ENCODE measurements around the gene LRRFIP2. TPM values are rescaled to one million over a fixed set of nuclear protein-coding genes. Genes with fewer than 3 reads are reported as not detected.

LRRFIP2 gene
- total RNA-seq, 1 donor from 2014 or later = 33.9 TPM

DNA sequence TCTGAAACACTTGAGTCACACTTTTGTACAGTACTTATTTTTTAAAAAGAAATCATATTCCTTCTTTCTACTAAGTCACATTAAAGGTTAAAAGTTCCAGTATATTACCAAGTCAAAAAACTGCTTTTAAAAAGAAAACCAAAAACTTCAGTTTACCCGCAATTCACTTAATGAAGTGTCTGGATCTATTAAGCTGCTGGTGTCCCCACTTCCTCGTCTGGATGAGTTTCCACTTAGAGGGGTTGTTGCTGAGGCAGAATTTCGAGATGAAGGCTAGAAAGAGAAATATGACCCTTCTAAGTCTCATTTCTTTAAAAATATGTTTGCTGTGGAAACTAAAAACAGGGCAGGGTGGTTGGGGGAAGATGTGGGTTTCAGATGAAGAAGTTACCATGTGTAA, 79.7 kb downstream of the LRRFIP2 start:
- Histone ChIP-seq H3K4me1 (ENCODE audit: control insufficient read depth in 3 of 3, insufficient read depth in 3 of 3, low read length in 3 of 3) (no peaks in the 10 kb centered on the region), H3K9ac (ENCODE audit: low read depth in 1 of 3, low read length in 3 of 3) (no peak overlapping the region), H3K27ac (ENCODE audit: low read depth, low read length) (no peak overlapping the region), H3K27me3 (ENCODE audit: control insufficient read depth in 3 of 3, insufficient read depth in 3 of 3, low read length in 3 of 3) (no peaks in the 10 kb centered on the region), H3K9me3 (ENCODE audit: control insufficient read depth in 3 of 3, low read length in 3 of 3) (no peaks in the 10 kb centered on the region), H3K36me3 (ENCODE audit: control insufficient read depth in 3 of 3, insufficient read depth in 3 of 3, low read length in 3 of 3) (peaks cover 2 to 19% (median 19%) of the 10 kb centered on the region in 3 donors), H3K4me3 (ENCODE audit: low read length in 3 of 3) (no peak overlapping the region)

- Histone ChIP-seq H3K27ac (ENCODE audit: low read depth, low read length) (no peak overlapping the region), H3K9ac (ENCODE audit: low read depth in 1 of 3, low read length in 3 of 3) (no peak overlapping the region), H3K36me3 (ENCODE audit: control insufficient read depth in 3 of 3, insufficient read depth in 3 of 3, low read length in 3 of 3) (peaks cover 2 to 19% (median 19%) of the 10 kb centered on the region in 3 donors), H3K4me1 (ENCODE audit: control insufficient read depth in 3 of 3, insufficient read depth in 3 of 3, low read length in 3 of 3) (no peaks in the 10 kb centered on the region), H3K27me3 (ENCODE audit: control insufficient read depth in 3 of 3, insufficient read depth in 3 of 3, low read length in 3 of 3) (no peaks in the 10 kb centered on the region), H3K9me3 (ENCODE audit: control insufficient read depth in 3 of 3, low read length in 3 of 3) (no peaks in the 10 kb centered on the region), H3K4me3 (ENCODE audit: low read length in 3 of 3) (no peak overlapping the region)
These were observed 80.9 kb downstream of the LRRFIP2 start for GRCh38 chr3:37093481-37093880.

- no peaks in the 10 kb centered on the region for H3K4me1 ChIP-seq (ENCODE audit: control insufficient read depth in 3 of 3, insufficient read depth in 3 of 3, low read length in 3 of 3)
- H3K9me3 ChIP-seq (ENCODE audit: control insufficient read depth in 3 of 3, low read length in 3 of 3) = no peaks in the 10 kb centered on the region
- H3K36me3 ChIP-seq (ENCODE audit: control insufficient read depth in 3 of 3, insufficient read depth in 3 of 3, low read length in 3 of 3) = peaks cover 2 to 24% (median 19%) of the 10 kb centered on the region in 3 donors
- no peaks in the 10 kb centered on the region for H3K27me3 ChIP-seq (ENCODE audit: control insufficient read depth in 3 of 3, insufficient read depth in 3 of 3, low read length in 3 of 3)
- no peak overlapping the region for H3K9ac ChIP-seq (ENCODE audit: low read depth in 1 of 3, low read length in 3 of 3)
- H3K4me3 ChIP-seq (ENCODE audit: low read length in 3 of 3) = no peak overlapping the region
- H3K27ac ChIP-seq (ENCODE audit: low read depth, low read length) = no peak overlapping the region
These were observed 81.9 kb downstream of the LRRFIP2 start for GRCh38 chr3:37092484-37092883.

DNA sequence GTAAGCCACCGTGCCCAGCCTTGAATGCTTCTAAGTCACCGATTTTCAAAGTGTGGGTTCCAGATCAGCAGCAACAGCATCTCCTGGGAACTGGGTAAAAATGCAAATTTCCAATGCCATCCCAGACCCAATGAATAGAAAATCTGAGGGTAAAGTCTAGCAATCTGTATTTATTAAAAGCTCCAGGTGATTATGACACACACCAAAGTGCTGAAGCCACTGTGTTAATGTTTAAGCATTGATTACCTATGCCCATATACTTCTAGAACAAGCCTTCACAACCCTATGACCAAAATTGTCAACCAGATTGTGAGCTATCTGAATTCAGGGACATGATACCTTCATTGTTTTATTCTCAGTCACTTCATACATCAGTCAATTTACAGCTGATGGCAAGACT, 86.5 kb downstream of the LRRFIP2 start:
- H3K9ac ChIP-seq (ENCODE audit: low read depth in 1 of 3, low read length in 3 of 3) = no peak overlapping the region
- H3K36me3 ChIP-seq (ENCODE audit: control insufficient read depth in 3 of 3, insufficient read depth in 3 of 3, low read length in 3 of 3) = peaks cover 2 to 31% (median 19%) of the 10 kb centered on the region in 3 donors
- H3K27ac ChIP-seq (ENCODE audit: low read depth, low read length) = no peak overlapping the region
- H3K4me3 ChIP-seq (ENCODE audit: low read length in 3 of 3) = no peak overlapping the region
- no peaks in the 10 kb centered on the region for H3K27me3 ChIP-seq (ENCODE audit: control insufficient read depth in 3 of 3, insufficient read depth in 3 of 3, low read length in 3 of 3)
- H3K4me1 ChIP-seq (ENCODE audit: control insufficient read depth in 3 of 3, insufficient read depth in 3 of 3, low read length in 3 of 3) = no peaks in the 10 kb centered on the region
- H3K9me3 ChIP-seq (ENCODE audit: control insufficient read depth in 3 of 3, low read length in 3 of 3) = no peaks in the 10 kb centered on the region

GRCh38 chr3:37086918-37087317, 87.5 kb downstream of the LRRFIP2 start:
- Histone ChIP-seq H3K4me3 (ENCODE audit: low read length in 3 of 3) (no peak overlapping the region), H3K27me3 (ENCODE audit: control insufficient read depth in 3 of 3, insufficient read depth in 3 of 3, low read length in 3 of 3) (no peaks in the 10 kb centered on the region), H3K4me1 (ENCODE audit: control insufficient read depth in 3 of 3, insufficient read depth in 3 of 3, low read length in 3 of 3) (no peaks in the 10 kb centered on the region), H3K27ac (ENCODE audit: low read depth, low read length) (no peak overlapping the region), H3K9me3 (ENCODE audit: control insufficient read depth in 3 of 3, low read length in 3 of 3) (no peaks in the 10 kb centered on the region), H3K9ac (ENCODE audit: low read depth in 1 of 3, low read length in 3 of 3) (no peak overlapping the region), H3K36me3 (ENCODE audit: control insufficient read depth in 3 of 3, insufficient read depth in 3 of 3, low read length in 3 of 3) (peaks cover 2 to 33% (median 19%) of the 10 kb centered on the region in 3 donors)

GRCh38 chr3:37082317-37082716, 92.1 kb downstream of the LRRFIP2 start:
- H3K36me3 ChIP-seq (ENCODE audit: control insufficient read depth in 3 of 3, insufficient read depth in 3 of 3, low read length in 3 of 3) = peaks cover 0 to 36% (median 22%) of the 10 kb centered on the region in 3 donors
- H3K4me1 ChIP-seq (ENCODE audit: control insufficient read depth in 3 of 3, insufficient read depth in 3 of 3, low read length in 3 of 3) = no peaks in the 10 kb centered on the region
- no peaks in the 10 kb centered on the region for H3K9me3 ChIP-seq (ENCODE audit: control insufficient read depth in 3 of 3, low read length in 3 of 3)
- H3K27me3 ChIP-seq (ENCODE audit: control insufficient read depth in 3 of 3, insufficient read depth in 3 of 3, low read length in 3 of 3) = no peaks in the 10 kb centered on the region
- H3K27ac ChIP-seq (ENCODE audit: low read depth, low read length) = no peak overlapping the region
- H3K9ac ChIP-seq (ENCODE audit: low read depth in 1 of 3, low read length in 3 of 3) = no peak overlapping the region
- H3K4me3 ChIP-seq (ENCODE audit: low read length in 3 of 3) = no peak overlapping the region

DNA sequence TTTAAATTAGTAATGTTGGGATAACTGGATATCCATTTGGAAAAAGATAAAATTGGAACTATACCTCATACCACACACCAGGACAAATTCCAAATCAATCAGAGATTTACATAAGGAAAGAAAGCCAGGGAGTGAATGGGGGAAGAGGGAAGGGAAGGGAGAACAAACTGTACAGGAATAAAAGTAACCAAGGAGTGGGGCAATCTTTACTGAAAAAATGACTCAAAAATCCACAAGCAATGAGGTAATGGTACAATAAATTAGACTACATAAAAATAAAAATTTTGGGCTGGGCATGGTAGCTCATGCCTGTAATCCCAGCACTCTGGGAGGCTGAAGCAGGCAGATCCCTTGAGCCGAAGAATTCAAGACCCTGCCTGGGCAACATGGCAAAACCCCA, 98.4 kb downstream of the LRRFIP2 start:
- Histone ChIP-seq H3K27me3 (ENCODE audit: control insufficient read depth in 3 of 3, insufficient read depth in 3 of 3, low read length in 3 of 3) (no peaks in the 10 kb centered on the region), H3K9me3 (ENCODE audit: control insufficient read depth in 3 of 3, low read length in 3 of 3) (no peaks in the 10 kb centered on the region), H3K4me1 (ENCODE audit: control insufficient read depth in 3 of 3, insufficient read depth in 3 of 3, low read length in 3 of 3) (no peaks in the 10 kb centered on the region), H3K4me3 (ENCODE audit: low read length in 3 of 3) (no peak overlapping the region), H3K36me3 (ENCODE audit: control insufficient read depth in 3 of 3, insufficient read depth in 3 of 3, low read length in 3 of 3) (peaks cover 0 to 19% (median 17%) of the 10 kb centered on the region in 3 donors), H3K27ac (ENCODE audit: low read depth, low read length) (no peak overlapping the region), H3K9ac (ENCODE audit: low read depth in 1 of 3, low read length in 3 of 3) (no peak overlapping the region)

DNA sequence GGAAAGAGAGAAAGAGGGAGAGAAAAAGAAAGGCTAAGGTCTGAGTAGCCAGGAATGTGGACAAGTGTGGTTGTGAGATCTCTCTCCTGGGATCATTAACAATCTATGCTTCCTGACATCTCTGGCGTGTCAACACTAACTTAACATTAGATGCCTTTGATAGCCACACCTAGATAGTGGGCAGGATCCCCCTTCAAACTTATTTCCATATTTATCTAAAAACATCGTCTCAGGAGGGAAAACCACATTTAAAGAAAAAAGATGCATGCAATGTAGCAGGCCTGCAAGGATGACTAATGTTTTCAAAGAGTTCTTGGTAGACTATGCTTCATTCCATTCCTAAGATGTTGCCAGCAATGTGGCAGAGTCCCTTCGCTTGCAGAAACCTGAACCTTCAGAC, 100.2 kb downstream of the LRRFIP2 start:
- no peak overlapping the region for H3K9ac ChIP-seq (ENCODE audit: low read depth in 1 of 3, low read length in 3 of 3)
- peaks cover 0 to 13% (median 12%) of the 10 kb centered on the region in 3 donors for H3K36me3 ChIP-seq (ENCODE audit: control insufficient read depth in 3 of 3, insufficient read depth in 3 of 3, low read length in 3 of 3)
- no peaks in the 10 kb centered on the region for H3K4me1 ChIP-seq (ENCODE audit: control insufficient read depth in 3 of 3, insufficient read depth in 3 of 3, low read length in 3 of 3)
- no peak overlapping the region for H3K4me3 ChIP-seq (ENCODE audit: low read length in 3 of 3)
- H3K9me3 ChIP-seq (ENCODE audit: control insufficient read depth in 3 of 3, low read length in 3 of 3) = no peaks in the 10 kb centered on the region
- no peaks in the 10 kb centered on the region for H3K27me3 ChIP-seq (ENCODE audit: control insufficient read depth in 3 of 3, insufficient read depth in 3 of 3, low read length in 3 of 3)
- no peak overlapping the region for H3K27ac ChIP-seq (ENCODE audit: low read depth, low read length)

- Histone ChIP-seq H3K9me3 (ENCODE audit: control insufficient read depth in 3 of 3, low read length in 3 of 3) (no peaks in the 10 kb centered on the region), H3K4me3 (ENCODE audit: low read length in 3 of 3) (peak overlapping the region in 1 of 3 donors; percentile 10), H3K4me1 (ENCODE audit: control insufficient read depth in 3 of 3, insufficient read depth in 3 of 3, low read length in 3 of 3) (no peaks in the 10 kb centered on the region), H3K36me3 (ENCODE audit: control insufficient read depth in 3 of 3, insufficient read depth in 3 of 3, low read length in 3 of 3) (peaks cover 2 to 16% (median 12%) of the 10 kb centered on the region in 3 donors), H3K27ac (ENCODE audit: low read depth, low read length) (no peak overlapping the region), H3K27me3 (ENCODE audit: control insufficient read depth in 3 of 3, insufficient read depth in 3 of 3, low read length in 3 of 3) (no peaks in the 10 kb centered on the region), H3K9ac (ENCODE audit: low read depth in 1 of 3, low read length in 3 of 3) (no peak overlapping the region)
These were observed 101.5 kb downstream of the LRRFIP2 start for GRCh38 chr3:37072892-37073291.

- no peaks in the 10 kb centered on the region for H3K9me3 ChIP-seq (ENCODE audit: control insufficient read depth in 3 of 3, low read length in 3 of 3)
- H3K36me3 ChIP-seq (ENCODE audit: control insufficient read depth in 3 of 3, insufficient read depth in 3 of 3, low read length in 3 of 3) = peaks cover 2 to 16% (median 12%) of the 10 kb centered on the region in 3 donors
- no peak overlapping the region for H3K9ac ChIP-seq (ENCODE audit: low read depth in 1 of 3, low read length in 3 of 3)
- H3K27me3 ChIP-seq (ENCODE audit: control insufficient read depth in 3 of 3, insufficient read depth in 3 of 3, low read length in 3 of 3) = no peaks in the 10 kb centered on the region
- no peak overlapping the region for H3K4me3 ChIP-seq (ENCODE audit: low read length in 3 of 3)
- no peaks in the 10 kb centered on the region for H3K4me1 ChIP-seq (ENCODE audit: control insufficient read depth in 3 of 3, insufficient read depth in 3 of 3, low read length in 3 of 3)
- H3K27ac ChIP-seq (ENCODE audit: low read depth, low read length) = no peak overlapping the region
These were observed 102.5 kb downstream of the LRRFIP2 start for GRCh38 chr3:37071921-37072320.

DNA sequence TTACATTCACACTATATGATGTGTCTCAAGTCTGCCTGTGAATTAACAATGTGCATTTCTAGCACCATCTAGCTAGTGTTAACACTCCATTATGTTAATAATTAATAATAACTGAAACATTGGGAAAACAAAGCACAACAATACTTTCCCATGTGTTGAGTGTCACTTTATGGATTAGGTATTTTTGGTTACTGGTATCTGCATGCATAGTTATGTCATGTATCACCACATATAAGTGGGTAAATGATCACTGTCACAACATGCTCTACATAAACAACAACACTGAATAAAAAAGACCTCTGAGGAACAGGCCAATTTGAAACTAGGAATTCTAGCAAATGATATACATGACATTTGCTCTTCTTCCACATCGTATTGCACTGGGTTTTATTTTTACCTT, 106.4 kb downstream of the LRRFIP2 start:
- H3K9me3 ChIP-seq (ENCODE audit: control insufficient read depth in 3 of 3, low read length in 3 of 3) = no peaks in the 10 kb centered on the region
- H3K27me3 ChIP-seq (ENCODE audit: control insufficient read depth in 3 of 3, insufficient read depth in 3 of 3, low read length in 3 of 3) = no peaks in the 10 kb centered on the region
- no peak overlapping the region for H3K4me3 ChIP-seq (ENCODE audit: low read length in 3 of 3)
- H3K27ac ChIP-seq (ENCODE audit: low read depth, low read length) = no peak overlapping the region
- peaks cover 13 to 33% (median 30%) of the 10 kb centered on the region in 3 donors for H3K36me3 ChIP-seq (ENCODE audit: control insufficient read depth in 3 of 3, insufficient read depth in 3 of 3, low read length in 3 of 3)
- H3K4me1 ChIP-seq (ENCODE audit: control insufficient read depth in 3 of 3, insufficient read depth in 3 of 3, low read length in 3 of 3) = no peaks in the 10 kb centered on the region
- no peak overlapping the region for H3K9ac ChIP-seq (ENCODE audit: low read depth in 1 of 3, low read length in 3 of 3)
